ENCODE measurements around the gene RIPPLY2. TPM values are rescaled to one million over a fixed set of nuclear protein-coding genes. Genes with fewer than 3 reads are reported as not detected.

The RIPPLY2 gene
- total RNA-seq, 2 donors from 2014 or later: 0.07 to 1.2 TPM

DNA sequence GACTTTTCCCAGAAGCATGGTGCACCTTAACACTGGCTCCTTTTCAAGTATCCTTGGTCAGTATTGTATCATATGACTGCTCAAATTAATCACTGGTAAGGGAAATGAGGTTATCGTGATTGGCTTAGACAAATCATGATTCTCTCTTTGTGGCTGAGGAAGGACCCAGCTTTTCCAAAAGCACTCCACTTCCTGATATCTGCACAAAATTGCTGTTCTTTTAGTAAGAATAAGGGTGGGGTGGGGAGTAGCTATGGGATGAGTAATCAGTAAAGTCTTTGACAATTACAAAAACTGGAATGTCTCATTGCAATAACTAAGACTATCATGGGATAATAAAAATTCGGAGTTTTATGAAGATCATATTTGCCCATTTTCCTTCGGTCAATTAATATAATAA lies 9.0 kb upstream of the RIPPLY2 start:
- Histone ChIP-seq H3K27ac (ENCODE audit: low read depth, low read length) (no peak overlapping the region), H3K4me3 (ENCODE audit: low read length) (no peak overlapping the region), H3K9me3 (ENCODE audit: control insufficient read depth, low read length) (no peaks in the 10 kb centered on the region), H3K4me1 (ENCODE audit: control insufficient read depth, insufficient read depth, low read length) (no peaks in the 10 kb centered on the region), H3K9ac (ENCODE audit: extremely low read depth, low read length, poor library complexity, severe bottlenecking) (no peak overlapping the region), H3K27me3 (ENCODE audit: control insufficient read depth, insufficient read depth, low read length, poor library complexity, severe bottlenecking) (no peaks in the 10 kb centered on the region), H3K36me3 (ENCODE audit: control insufficient read depth, insufficient read depth, low read length) (no peaks in the 10 kb centered on the region)
- Mint-ChIP-seq H3K4me1 (no peaks in the 10 kb centered on the region), H3K9me3 (peaks cover 5% of the 10 kb centered on the region), H3K27me3 (ENCODE audit: insufficient read depth) (peaks cover 2% of the 10 kb centered on the region), H3K4me3 (no peak overlapping the region), H3K27ac (no peak overlapping the region), H3K36me3 (ENCODE audit: low read depth) (no peaks in the 10 kb centered on the region)
- WGBS, 2 experiments (ENCODE audit: insufficient coverage in 1 of 2, insufficient read length in 1 of 2): 96% methylated on average over 3 of the region's 3 CpGs; no CpG with 5 or more reads in 1 of the 2 experiments
- DNase-seq: no peak
- TF ChIP-seq, protein P1, sequence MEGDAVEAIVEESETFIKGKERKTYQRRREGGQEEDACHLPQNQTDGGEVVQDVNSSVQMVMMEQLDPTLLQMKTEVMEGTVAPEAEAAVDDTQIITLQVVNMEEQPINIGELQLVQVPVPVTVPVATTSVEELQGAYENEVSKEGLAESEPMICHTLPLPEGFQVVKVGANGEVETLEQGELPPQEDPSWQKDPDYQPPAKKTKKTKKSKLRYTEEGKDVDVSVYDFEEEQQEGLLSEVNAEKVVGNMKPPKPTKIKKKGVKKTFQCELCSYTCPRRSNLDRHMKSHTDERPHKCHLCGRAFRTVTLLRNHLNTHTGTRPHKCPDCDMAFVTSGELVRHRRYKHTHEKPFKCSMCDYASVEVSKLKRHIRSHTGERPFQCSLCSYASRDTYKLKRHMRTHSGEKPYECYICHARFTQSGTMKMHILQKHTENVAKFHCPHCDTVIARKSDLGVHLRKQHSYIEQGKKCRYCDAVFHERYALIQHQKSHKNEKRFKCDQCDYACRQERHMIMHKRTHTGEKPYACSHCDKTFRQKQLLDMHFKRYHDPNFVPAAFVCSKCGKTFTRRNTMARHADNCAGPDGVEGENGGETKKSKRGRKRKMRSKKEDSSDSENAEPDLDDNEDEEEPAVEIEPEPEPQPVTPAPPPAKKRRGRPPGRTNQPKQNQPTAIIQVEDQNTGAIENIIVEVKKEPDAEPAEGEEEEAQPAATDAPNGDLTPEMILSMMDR (conservative IDR thresholded peaks at IDR 0.05): no peak

DNA sequence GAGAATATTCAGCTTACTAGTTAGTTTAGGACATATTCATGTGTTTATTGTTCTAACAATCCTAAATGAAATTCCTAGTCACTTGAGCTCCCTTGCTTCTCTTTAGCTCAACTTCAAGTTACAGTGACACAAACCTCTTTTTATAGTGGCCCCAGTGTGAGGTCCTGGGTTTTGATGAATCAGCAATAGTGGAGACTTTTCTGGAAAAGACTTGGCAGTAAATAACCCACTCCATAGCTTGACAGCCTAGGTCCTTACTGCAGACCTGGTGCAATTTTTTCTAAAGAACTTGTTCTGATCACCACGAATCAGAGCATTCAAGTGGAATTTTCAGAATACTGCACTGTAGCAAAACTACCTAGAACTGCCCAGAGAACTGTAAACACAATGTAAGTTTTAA lies 6.9 kb upstream of the RIPPLY2 start:
- Histone ChIP-seq H3K9ac (ENCODE audit: extremely low read depth, low read length, poor library complexity, severe bottlenecking) (no peak overlapping the region), H3K27ac (ENCODE audit: low read depth, low read length) (no peak overlapping the region), H3K4me3 (ENCODE audit: low read length) (no peak overlapping the region), H3K4me1 (ENCODE audit: control insufficient read depth, insufficient read depth, low read length) (no peaks in the 10 kb centered on the region), H3K9me3 (ENCODE audit: control insufficient read depth, low read length) (no peaks in the 10 kb centered on the region), H3K36me3 (ENCODE audit: control insufficient read depth, insufficient read depth, low read length) (no peaks in the 10 kb centered on the region), H3K27me3 (ENCODE audit: control insufficient read depth, insufficient read depth, low read length, poor library complexity, severe bottlenecking) (no peaks in the 10 kb centered on the region)
- TF ChIP-seq, protein P1 (conservative IDR thresholded peaks at IDR 0.05): no peak
- Mint-ChIP-seq H3K27me3 (ENCODE audit: insufficient read depth) (peaks cover 9% of the 10 kb centered on the region), H3K36me3 (ENCODE audit: low read depth) (no peaks in the 10 kb centered on the region), H3K4me1 (no peaks in the 10 kb centered on the region), H3K27ac (no peak overlapping the region), H3K4me3 (no peak overlapping the region), H3K9me3 (peaks cover under 1% of the 10 kb centered on the region)
- no peak for DNase-seq
- WGBS, 2 experiments (ENCODE audit: insufficient coverage in 1 of 2, insufficient read length in 1 of 2): 86 to 100% methylated on average over 1 of the region's 1 CpG

DNA sequence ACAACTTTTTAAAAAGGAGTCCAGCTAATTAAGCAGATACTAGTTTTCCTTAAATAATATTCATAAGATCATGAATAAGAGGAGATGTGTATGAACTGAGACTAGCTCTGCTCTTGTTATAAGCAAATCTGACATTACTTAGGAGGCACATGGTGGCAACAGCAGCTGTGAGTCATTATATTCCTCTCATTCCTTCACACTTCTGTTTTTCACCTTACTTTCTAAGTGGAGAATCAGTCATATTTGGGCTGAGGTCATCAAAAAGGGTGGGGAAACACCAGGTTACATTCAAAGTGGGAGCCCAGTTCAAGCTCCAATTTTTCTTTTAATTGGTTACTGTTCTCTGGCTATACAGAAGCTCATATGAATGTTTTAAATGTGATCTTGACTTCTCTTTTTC lies 6.0 kb upstream of the RIPPLY2 start:
- Histone ChIP-seq H3K9me3 (ENCODE audit: control insufficient read depth, low read length) (no peaks in the 10 kb centered on the region), H3K27ac (ENCODE audit: low read depth, low read length) (no peak overlapping the region), H3K4me3 (ENCODE audit: low read length) (no peak overlapping the region), H3K27me3 (ENCODE audit: control insufficient read depth, insufficient read depth, low read length, poor library complexity, severe bottlenecking) (peaks cover 9% of the 10 kb centered on the region), H3K4me1 (ENCODE audit: control insufficient read depth, insufficient read depth, low read length) (no peaks in the 10 kb centered on the region), H3K9ac (ENCODE audit: extremely low read depth, low read length, poor library complexity, severe bottlenecking) (no peak overlapping the region), H3K36me3 (ENCODE audit: control insufficient read depth, insufficient read depth, low read length) (no peaks in the 10 kb centered on the region)
- no peaks in the 10 kb centered on the region for H3K4me1 Mint-ChIP-seq
- TF ChIP-seq, protein P1 (conservative IDR thresholded peaks at IDR 0.05): no peak
- H3K36me3 Mint-ChIP-seq (ENCODE audit: low read depth): no peaks in the 10 kb centered on the region
- no peak overlapping the region for H3K4me3 Mint-ChIP-seq
- peaks cover 14% of the 10 kb centered on the region for H3K27me3 Mint-ChIP-seq (ENCODE audit: insufficient read depth)
- no peak for DNase-seq
- H3K9me3 Mint-ChIP-seq: no peaks in the 10 kb centered on the region
- no peak overlapping the region for H3K27ac Mint-ChIP-seq
